ENCODE data around the gene PCNT. TPM values are rescaled to one million over a fixed set of nuclear protein-coding genes. Genes with fewer than 3 reads are reported as not detected.
A peak's percentile ranks its signal among the peaks of the same experiment; 100 is the strongest.

The PCNT gene
- total and polyA plus RNA-seq, 9 of the 15 experiments (the other 6 are each of a cell fraction or from before 2014, with no cell fraction given) = 9.1 to 53.5 (median 31.3) TPM

- WGBS (ENCODE audit: insufficient coverage, low coverage, missing lambda C conversion rate) = 4% methylated on average over 16 of the region's 41 CpGs
- POLR2A ChIA-PET = interaction anchor here (0.6 to 3.7 kb wide), 8 partner anchors 10 to 316 kb away, joined by 3 to 47 read pairs (median 3); no protein-coding TSS in a partner anchor
- no TSS peak for BruUV-seq (replicated peaks)
- Histone ChIP-seq H3K4me2 (ENCODE audit: insufficient read depth, low read length) (peak overlapping the region; percentile 92), H4K20me1 (replicated peaks; ENCODE audit: control insufficient read depth, insufficient read depth, low read length) (no peaks in the 10 kb centered on the region), H3K27me3 (ENCODE audit: control insufficient read depth in 2 of 2, insufficient read depth in 2 of 2, low read length in 2 of 2) (no peaks in the 10 kb centered on the region), H3K36me3 (ENCODE audit: control insufficient read depth, insufficient read depth, low read length) (peaks cover 51% of the 10 kb centered on the region), H3K9ac (ENCODE audit: insufficient read depth in 1 of 2, low read depth in 2 of 2, low read length in 2 of 2) (peak overlapping the region; percentile 79 to 98), H3K79me2 (ENCODE audit: control insufficient read depth, insufficient read depth, low read length) (peaks cover 67% of the 10 kb centered on the region), H3K27ac (ENCODE audit: extremely low read depth, low read depth, low read length) (peak overlapping the region; percentile 83), H3K4me3 (peak overlapping the region; percentile 69), H3K9me3 (replicated peaks; ENCODE audit: control insufficient read depth, insufficient read depth, low read depth, low read length) (no peaks in the 10 kb centered on the region), H2AFZ (ENCODE audit: low read depth, low read length) (peak overlapping the region; percentile 93), H3K4me1 (replicated peaks in 1 of 2; ENCODE audit: control insufficient read depth in 2 of 2, insufficient read depth in 2 of 2, low read length in 2 of 2) (peaks cover 28 to 30% of the 10 kb centered on the region in 2 experiments), H3K9me1 (ENCODE audit: control insufficient read depth, insufficient read depth, low read length) (no peaks in the 10 kb centered on the region)
- FAIRE-seq = no peak
- peak; percentile 45 to 71 (median 64) for DNase-seq (ENCODE audit: extremely low read depth in 1 of 4, low spot score in 3 of 4)
- in situ Hi-C loops (cut with MboI) (no loop called here), intact Hi-C loops (cut with micrococcal nuclease) (loop anchor here (2.0 to 10.0 kb wide), 4 partner anchors 59 to 315 kb away; partner anchors contain the start of genes LSS, MCM3AP and YBEY)
- ATAC-seq = peak; percentile 8; the same call in 2 of the 3 replicates
- CTCF ChIA-PET (ENCODE audit: low intra/inter-chr PET ratio) = no interaction called here
- TF ChIP-seq HDAC1 (IDR thresholded peaks at IDR 0.05) (no peak), NRF1 (conservative IDR thresholded peaks at IDR 0.05 in 1 of 2, IDR thresholded peaks at IDR 0.05 in 1 of 2) (peak in 1 of 2 experiments; percentile 17; a peak in 1 of 4 replicates), NFE2 (IDR thresholded peaks at IDR 0.05; ENCODE audit: low read depth) (peak; percentile 45; the same call in 1 of the 2 replicates), TCF7L2 (IDR thresholded peaks at IDR 0.05; ENCODE audit: low read depth, low read length) (no peak), E2F6 (IDR thresholded peaks at IDR 0.05; ENCODE audit: borderline replicate concordance in 1 of 2, extremely low read depth in 1 of 2, insufficient read depth in 1 of 2, insufficient read length in 1 of 2, low read depth in 1 of 2, low read length in 1 of 2, poor library complexity in 1 of 2, severe bottlenecking in 1 of 2) (peak in 1 of 2 experiments; percentile 6), ZNF764 (CRISPR knock-in tag; IDR thresholded peaks at IDR 0.05; ENCODE audit: low read depth) (no peak), ZSCAN32 (CRISPR knock-in tag; IDR thresholded peaks at IDR 0.05) (no peak), SMAD3 (CRISPR knock-in tag; conservative IDR thresholded peaks at IDR 0.05) (no peak), ZC3H4 (CRISPR knock-in tag; IDR thresholded peaks at IDR 0.05; ENCODE audit: borderline replicate concordance) (no peak), ZNF184 (CRISPR knock-in tag; IDR thresholded peaks at IDR 0.05) (no peak), ZNF584 (CRISPR knock-in tag; IDR thresholded peaks at IDR 0.05; ENCODE audit: low read depth) (no peak), ZNF232 (CRISPR knock-in tag; IDR thresholded peaks at IDR 0.05) (no peak), CGGBP1 (CRISPR knock-in tag; IDR thresholded peaks at IDR 0.05) (no peak), CSDE1 (IDR thresholded peaks at IDR 0.05) (no peak), TFAM (CRISPR knock-in tag; conservative IDR thresholded peaks at IDR 0.05) (no peak)
Observed at GRCh38 chr21:46459356-46460112, 135.6 kb downstream of the PCNT start.
